HEK293T (cell line): ENCODE measurements around the gene PTH2.

ENCODE experiments used
- FOXA1 ChIP-seq: fragments of 450-650 bp; IDR thresholded peaks from 2 replicates; pipeline ENCODE4 v1.6.1; 2016; ENCODE audit warnings: mild to moderate bottlenecking
- NFRKB ChIP-seq: fragments of 450-650 bp; IDR thresholded peaks from 2 replicates; pipeline ENCODE4 v1.6.1; 2016; ENCODE audit warnings: mild to moderate bottlenecking, moderate library complexity
- SUZ12 ChIP-seq: fragments of 450-650 bp; IDR thresholded peaks from 2 replicates; pipeline ENCODE4 v1.6.1; 2016; ENCODE audit warnings: mild to moderate bottlenecking

DNA sequence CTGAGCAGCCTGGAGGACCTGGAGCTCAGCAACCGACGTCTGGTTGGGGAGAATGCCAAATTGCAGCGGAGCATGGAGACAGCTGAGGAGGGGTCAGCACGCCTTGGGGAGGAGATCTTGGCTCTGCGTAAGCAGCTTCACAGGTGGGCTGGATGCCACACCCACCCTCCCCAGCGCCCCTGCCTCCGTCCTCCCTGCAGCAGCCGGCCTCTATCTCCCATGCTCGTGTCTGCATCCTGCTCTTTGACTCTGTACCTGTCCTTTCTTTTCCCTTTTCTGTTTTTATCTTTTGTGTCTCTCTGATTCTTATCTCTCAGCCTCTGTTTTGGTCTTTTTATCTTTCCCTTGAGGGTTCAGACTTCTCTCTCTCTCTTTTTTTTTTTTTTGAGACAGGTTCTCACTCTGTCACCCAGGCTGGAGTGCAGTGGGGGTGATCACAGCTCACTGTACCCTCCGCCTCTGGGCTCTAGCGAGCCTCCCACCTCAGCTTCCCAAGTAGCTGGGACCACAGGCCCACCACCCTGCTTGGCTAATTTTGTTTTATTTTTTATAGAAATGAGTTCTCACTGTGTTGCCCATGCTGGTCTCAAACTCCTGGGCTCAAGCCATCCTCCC is 25.1 kb downstream of the PTH2 start:
- TF ChIP-seq FOXA1, result no peak
- no peak for TF ChIP-seq SUZ12
- TF ChIP-seq NFRKB, result no peak
